ENCODE measurements around the gene HIVEP3.

Gene HIVEP3

DNA sequence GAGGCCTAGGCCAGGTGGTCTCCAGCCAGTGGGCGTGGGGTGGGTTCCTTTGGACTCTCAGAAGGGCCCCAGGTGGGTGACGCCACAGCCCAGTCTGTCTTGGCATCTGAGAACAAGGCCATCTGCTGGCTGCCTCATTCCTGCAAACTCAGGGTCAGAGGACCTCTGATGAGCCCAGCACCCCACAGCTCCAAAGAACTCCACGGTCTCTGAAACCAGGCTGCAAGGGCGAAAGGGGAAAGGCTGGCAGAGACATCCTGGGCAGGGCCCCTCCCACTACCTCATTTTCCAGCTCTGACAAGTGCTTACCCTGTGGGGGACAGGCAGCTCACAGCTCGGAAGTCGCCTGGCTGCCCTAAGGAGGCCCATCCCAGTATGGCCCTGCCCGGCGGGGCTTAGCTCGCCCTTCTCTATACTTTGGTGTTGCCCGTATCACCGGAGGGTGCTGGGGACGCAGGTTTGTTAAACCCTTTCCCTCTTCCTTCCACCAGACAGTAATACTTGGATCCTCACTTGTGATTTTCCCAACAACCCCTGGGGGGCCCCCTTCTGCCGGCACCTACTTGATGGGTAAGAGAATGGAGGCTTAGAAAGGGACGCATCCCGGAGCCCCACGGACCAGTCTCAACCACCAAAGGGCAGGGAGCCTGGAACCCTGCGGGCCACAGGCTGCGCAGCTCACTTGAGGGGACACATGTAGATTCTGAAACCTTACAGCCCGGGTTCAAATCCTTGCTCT is 423.3 kb downstream of the HIVEP3 start:
- no peak for DNase-seq (ENCODE audit: low read depth)

DNA sequence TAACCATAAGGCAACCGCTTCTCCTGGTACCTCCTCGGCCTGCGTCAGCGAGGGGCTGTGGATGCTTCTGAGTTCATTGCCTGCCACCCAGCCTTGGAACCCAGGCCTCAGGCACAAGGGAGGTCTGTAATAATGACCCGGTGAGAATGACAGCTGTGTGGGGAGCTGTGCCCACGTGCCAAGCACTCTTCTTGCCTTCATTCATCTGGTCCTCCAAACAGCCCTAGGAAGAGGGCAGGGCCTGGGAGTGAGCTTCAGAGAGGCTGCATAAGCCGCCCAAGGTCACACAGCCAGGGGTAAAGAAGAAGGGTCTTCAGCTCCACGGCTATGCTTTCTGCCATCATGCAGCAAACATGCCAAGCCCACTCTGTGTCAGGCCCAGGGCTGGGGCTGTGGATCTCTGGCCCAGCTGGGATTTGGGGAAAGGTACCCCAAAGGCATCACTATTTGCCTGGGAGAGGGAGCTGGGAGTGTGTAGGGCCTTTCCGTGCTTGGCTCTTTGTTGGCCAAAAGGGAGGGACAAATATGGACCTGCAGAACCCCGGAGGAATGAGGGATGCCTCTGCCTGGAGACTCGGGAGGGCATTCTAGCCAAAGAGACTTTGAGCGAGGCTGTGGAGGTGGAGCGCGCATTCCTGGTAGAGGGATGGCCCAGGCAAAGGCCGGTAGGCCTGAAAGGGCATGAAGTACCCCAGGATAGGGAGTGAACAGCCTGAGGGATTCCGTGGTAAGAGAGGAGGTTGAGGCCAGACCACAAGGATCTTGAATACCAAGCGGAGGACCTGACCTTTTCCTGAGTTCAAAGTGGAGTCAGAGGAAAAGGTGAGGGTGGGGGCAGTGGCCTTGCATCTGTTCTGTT is 424.1 kb downstream of the HIVEP3 start:
- DNase-seq (ENCODE audit: low read depth): no peak

DNA sequence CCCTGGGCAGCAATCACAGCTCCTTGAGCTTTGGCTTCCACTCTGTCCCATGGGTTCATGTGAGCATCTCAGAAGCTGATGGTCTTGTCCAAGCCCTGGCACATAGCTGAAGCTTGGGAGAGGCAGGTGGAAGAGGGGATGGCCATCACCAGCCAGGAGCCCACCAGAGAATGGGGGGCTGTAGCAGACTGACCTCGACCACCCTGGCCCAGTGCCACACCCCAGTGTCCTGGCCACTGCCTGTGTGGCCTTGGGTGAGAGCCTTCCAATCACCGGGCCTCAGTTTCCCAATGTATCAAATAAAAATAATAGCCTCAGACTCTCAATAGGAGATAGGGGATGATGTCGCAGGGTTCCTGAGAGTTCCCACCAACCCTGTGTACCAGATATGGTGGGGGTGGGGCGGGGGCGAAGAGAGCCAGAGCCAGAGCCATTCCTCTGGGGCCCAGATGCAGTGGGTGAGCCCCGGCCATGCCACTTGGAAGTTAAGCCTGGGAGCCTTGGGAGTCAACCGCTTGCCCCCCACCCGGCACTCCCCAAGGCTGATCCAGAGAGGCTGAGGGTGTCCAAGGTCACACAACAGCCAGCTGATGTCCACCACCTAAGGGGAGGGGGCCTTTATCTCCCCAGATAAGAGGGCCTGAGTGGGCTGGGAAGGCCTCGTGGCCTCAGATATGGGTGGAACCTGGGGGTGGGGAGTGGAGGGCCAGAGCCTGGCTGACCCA is 424.9 kb downstream of the HIVEP3 start:
- no peak for DNase-seq (ENCODE audit: low read depth)

DNA sequence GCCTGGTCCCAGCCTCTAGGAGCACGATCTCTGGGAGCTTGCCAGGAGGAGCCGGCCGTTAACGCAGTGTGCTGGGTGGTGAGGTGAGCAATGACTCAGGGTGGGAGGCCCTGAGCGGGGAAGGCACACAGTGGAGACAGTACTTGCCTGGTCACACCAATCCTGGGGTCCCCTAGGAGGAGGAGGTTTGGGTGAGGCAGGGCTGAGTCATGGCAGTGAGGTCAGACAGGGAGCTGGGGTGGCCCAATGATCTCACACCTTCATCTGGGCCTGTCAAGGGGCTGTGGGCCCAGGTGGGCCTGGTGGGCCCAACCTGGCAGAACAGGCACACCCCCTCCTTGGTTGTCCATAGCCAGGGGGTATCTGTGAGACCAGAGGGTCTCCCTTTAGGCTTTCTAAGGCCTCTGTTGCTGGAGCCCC is 425.6 kb downstream of the HIVEP3 start:
- DNase-seq (ENCODE audit: low read depth): no peak

DNA sequence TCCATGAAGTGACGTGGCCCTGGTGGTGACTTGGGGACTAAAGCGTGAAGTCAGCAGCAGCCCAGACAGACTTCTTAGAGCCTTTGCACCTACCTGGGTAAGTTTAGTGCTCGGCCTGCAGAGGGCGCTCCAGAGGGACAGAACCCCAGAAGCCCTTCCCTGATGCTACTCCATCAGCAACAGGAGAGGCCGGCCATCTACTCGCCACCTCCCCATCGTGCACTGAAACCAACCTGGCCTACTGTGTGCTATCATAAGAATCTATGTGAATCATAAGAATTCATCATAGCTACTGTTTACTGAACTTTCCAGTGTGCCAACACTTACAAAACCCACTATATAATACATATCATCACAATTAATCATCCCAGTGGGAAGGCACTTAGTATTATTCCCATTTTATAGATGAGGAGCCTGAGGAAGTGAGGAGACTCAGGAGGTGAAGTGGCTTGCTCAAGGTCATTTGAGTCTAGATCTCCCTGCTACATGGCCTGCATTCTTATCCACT is 426.3 kb downstream of the HIVEP3 start:
- DNase-seq (ENCODE audit: low read depth): no peak

DNA sequence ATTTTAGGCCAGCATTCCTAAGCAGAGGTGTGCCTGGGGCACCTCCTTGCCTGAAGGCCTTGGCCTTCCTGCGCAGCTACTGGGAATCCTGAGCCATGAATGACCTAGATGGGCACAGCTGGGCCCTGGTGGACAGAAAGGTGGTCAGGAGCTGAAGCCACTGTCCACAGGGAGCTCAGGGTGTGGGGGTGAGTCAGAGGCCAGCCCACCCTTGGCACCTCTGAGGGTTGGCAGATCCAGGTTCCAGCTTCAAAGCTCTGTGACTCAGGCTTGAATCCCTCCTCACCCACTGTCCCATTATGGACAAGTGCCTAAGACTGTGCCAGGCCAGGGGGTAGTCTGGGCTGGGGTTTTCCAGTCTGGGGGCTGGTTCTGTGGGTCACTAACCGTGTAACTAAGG is 427.8 kb downstream of the HIVEP3 start:
- DNase-seq (ENCODE audit: low read depth): no peak

DNA sequence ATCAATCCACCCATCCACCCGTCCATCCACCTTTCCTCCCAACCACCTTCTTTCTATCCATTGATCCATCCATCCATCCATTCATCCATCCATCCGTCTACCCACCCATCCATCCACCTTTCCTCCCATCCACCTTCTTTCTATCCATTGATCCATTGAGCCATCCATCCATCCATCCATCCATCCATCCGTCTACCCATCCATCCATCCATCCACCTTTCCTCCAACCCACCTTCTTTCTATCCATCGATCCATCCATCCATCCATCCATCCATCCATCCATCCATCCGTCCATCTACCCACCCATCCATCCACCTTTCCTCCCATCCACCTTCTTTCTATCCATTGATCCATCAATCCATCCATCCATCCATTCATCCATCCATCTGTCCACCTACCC is 429.2 kb downstream of the HIVEP3 start:
- no peak for DNase-seq (ENCODE audit: low read depth)

DNA sequence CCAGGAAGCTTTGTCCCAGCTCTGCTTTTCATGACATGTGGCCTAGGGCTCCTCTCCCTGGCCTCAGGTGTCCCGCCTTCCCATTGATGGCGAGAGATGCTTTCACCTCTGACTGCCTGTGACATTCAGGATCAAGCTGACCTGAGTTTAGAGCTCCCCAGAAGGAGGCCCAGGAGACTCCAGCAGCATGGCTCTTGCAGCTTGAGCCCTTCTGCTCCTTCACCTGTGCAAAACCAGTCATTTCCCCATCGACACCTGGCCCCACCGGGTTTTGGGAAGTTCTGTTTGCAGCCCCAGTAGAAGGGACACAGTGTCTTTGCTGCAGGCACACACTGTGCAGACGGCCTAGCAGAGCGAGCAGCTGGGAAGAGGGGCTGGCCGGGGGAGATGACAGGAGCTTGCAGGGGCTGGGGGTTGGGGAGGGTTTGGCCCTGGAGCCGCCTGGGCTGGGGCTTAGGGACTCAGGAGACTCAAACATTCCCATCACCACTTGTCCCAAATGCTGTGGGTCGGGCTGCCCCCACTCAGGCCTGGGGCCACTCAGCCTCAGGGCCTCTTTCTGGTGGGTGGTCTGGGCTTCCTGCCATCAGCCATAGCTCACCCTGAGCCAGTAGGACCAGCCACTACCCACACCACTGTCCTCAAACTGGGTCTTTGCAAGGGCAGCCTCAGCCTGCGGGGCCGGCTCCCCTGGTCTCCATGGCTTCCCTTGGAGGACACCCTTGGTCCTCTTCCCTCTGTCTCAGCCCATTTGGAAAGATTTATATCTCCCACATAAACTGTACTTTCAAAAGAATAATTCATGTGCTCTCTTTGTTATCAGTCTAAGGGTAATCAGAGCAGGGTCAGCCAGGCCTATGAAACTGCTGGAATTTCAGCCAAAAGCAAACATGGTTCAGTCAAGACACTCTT is 430.4 kb downstream of the HIVEP3 start:
- no peak for DNase-seq (ENCODE audit: low read depth)

DNA sequence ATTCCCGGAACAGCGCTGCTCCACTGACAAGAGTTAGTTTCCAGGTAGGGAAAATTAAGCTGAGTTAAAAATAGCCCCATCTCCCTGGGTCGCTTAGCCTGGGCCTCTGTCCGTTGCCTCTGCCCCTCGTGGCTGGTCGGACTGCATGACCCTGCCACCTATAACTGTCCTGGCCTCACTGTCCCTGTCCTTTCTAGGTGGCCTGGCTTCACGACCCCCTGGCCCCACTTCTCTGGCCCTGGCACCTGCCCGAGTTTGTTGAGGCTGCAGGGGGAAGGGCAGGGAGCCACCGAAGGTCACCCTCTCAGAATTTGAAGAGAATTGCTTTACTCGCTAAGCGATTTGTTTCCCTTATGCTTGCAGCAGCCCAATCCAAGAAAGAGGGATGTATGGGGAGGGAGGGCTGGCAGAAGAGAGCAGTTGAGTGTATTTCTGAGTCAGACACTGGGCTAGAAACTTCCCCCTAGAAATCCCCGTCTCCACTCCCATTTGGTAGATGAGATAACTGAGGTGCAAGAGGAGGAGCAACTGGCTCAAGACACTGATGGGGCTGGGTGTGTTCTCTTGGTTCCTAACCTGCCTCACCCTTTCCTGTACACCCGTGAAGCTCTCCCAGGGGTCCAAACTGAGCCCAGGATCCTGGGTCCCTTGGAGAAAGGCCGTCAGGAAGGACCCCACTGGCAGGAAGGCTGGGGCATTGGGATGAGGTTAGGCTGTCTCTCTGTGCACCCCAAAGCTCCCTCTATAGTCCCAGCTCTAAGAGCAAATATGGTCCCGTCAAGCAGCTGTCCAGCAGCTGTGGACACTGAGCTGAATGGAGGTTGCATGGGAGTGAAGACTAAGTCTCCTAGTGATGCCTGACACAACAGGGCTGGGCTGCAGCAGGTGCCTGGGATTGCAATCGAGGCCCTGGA is 431.3 kb downstream of the HIVEP3 start:
- no peak for DNase-seq (ENCODE audit: low read depth)

DNA sequence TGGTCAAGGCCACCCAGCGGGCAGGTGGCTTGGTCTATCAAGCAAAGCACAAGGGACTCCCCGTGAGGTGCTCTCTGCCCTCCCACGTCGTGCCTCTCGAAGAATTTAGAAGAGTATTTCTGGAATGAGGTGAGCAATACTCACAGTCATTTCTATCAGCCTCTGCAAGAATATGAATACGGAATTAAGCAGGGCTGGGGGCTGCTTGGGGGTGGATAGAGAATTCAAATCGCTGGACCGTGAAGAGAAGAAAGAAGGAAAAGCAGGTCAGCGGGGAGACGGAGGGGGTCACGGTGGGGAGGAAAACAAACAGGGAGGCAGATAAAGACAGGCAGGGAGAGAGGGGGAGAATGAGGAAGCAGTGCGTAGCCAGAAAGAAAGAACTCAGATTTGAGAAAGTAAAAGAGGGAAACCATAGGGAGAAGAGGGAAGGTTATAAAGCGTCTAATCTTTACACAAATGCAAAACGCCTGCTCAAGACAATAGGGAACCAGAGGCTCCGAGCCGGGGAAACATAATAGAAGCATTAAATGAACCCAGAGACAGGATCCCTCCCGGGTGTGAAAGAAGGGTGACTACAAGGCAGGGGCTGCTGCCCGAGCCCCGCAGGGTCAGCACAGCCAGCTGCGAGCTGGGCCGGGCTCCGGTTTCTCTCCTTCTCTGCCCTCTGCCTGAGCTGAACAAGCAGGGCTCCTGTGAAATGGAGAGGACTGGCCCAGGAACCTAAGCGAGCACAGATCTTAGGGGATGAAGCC is 432.2 kb downstream of the HIVEP3 start:
- no peak for DNase-seq (ENCODE audit: low read depth)

DNA sequence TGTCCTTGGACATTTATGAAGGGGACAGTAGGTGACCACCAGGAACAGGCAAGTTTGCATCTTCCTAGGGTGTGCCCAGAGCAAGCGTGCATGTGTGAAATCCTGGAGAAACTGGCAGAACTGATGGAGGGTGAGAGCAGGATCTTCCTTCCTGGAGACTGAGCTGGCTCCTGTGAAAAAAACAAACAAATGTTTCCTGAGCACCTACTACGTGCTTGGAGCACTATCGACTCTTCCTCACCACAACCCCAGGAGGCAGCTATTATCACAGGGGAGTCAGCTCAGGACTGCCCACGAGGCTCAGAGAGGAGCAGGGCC is 432.7 kb downstream of the HIVEP3 start:
- no peak for DNase-seq (ENCODE audit: low read depth)

DNA sequence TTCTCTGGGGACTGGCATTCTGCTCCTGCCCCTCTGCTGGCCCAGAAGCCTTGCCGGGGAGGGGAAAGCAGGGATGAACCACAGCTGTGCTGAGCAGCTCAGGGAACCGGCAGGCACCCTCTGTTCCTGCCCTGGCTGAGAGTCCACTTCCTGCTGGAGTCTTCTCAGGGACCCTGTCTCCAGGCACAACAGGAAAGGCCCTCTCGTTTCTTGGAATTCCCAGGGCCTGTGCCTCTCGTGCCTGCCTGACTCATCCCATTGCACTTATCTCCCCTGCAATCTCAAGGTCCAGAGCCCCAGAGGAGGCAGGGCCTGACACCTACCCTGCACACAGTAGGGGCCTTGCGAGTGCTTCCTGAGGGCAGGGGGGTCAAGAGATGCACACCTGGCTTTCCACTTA is 433.1 kb downstream of the HIVEP3 start:
- DNase-seq (ENCODE audit: low read depth): no peak

DNA sequence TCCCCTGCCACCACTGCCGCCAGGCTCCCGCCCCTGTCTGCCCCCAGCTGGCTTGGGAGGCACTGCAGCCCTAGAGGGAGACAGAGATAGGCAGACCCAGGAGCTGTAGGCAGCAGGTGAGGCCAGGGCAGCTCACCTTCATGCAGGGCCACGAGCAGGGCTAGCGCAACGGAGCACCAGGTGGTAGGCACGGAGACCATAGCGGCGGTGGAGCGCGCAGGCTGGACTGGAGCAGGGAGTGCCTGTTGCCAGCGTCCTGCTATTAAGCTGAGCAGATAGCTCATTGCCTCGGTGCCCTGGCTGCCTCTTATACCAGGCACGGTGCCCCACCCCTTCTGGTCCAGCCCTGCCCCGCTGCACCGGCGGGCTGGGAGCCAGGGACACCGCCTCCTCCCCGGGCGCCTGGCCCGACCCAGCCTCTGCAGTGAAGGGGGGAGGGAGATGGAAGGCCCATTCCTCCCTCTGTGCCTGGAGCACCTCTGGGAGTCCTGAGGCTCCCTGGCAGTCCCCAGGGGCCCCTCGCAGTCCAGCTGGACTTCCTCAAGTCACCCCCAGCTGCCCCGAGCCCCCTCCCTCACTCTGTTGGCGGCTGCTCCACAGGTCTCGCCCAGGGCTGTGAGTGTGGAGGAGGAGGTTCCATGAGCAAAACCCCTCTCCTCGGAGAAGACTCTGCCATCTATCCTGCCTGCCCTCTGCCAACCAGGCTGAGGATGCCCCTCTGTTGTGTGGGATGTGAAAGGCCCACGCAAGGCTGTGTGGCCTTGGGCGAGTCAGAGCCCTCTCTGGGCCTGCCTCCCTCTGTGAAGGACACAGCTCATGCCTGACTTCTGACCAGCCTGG is 434.1 kb downstream of the HIVEP3 start, which contains the start of gene EDN2:
EDN2 (minus strand) TSS at position 282 of the 840 bp plus-strand sequence; CDS start at position 200, 82 bp downstream.
- DNase-seq (ENCODE audit: low read depth): no peak

DNA sequence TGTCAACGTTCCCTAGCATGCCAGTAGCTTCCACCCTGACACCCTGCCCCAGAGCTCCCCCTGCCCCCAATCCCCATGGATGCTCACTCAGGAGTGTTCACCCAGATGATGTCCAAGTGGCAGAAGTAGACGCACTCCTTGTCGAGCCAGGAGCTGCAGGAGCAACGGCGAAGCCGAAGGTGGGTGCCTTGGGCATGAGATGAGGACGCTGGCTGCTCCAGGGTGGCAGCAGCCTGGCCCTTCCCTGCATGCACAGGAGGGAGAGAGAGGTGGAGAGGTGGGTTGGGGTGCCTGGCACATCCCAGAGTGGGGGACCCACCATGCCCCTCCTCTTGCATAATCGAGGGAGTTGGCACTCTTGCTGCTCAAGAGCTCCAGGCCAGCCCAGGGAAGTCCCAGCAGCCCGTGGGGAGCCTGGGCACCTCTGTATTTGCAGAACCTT is 434.7 kb downstream of the HIVEP3 start:
- no peak for DNase-seq (ENCODE audit: low read depth)

DNA sequence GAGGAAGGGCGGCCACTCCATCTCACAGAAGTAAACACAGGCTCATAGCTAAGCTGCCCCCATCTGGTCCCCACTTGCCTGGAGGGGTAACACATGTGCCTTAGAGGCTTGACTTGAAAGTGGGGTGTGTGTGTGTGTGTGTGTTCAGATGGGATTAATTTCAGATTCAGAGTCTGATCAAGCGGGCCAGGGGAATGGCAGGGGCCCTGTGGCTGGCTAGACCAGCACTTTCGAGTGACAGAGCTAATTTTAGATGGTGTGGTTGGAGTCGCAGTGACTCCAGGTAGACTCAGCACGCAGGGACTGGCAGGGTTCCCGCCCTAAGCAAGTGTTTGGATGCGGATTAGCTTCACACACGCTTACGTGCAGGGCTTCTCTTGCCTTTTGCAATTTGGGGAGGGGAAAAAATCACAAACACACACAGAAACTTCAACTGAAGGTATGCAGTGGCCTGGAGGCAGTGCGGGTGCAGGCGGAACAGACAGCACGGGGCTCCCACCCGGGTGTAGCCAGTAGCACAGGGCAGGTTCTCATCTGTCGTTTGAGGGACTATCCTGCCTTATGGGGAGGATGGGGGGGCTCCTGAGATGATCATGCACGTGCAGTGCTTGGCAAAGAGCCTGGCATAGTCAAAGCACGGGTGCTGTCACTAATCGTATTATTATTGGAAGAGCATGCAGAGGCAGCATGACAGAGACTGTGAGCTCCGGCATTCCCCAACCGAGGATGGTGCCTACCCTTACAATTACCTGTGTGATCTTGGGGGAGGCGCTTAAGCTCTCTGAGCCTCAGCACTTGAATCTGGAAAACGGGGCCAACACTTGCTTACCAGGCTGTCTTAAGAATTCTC is 435.5 kb downstream of the HIVEP3 start:
- no peak for DNase-seq (ENCODE audit: low read depth)

DNA sequence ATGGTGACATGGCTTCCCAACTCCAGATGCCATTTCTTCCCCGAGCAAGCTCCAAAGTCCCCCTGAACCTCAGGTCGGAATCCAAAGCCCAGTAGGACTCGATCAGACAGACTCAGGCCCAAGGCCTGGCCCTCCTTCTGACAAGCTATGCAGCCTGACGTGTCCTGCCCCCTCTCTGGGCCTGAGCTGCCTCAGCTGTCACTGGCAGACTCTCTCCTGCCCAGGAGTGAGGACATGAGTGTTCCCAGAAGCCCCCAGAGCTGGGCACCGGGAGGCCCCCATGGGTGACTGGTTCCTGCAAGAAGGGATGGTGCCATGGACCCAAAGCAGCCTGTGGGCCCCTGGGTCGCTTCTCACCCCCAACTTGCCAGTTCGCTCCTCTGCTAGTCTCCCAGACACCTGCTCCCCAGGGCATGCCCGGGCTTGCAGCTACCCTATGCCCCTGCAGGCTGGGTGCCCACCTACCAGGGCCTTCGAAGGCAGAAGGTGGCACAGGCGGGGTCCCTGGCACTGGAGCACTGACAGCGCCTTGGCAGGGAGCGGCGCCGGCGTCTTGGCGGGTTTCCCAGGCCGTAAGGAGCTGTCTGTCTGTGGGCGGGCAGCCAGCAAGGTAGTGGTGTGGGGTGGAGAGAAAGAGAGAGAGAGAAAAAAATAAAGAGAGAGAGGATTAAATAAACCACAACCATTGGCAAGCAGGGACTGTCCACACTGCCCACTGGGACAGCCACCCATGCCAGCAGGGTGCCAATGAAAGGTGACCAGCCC is 436.5 kb downstream of the HIVEP3 start:
- no peak for DNase-seq (ENCODE audit: low read depth)

All from activated T-helper 9 cell treated with anti-CD3 and anti-CD28 coated beads, Interleukin-2, amount 50 U/mL, for 16 hours (primary cell).